ENCODE results near the gene LRRC57. TPM values are rescaled to one million over a fixed set of nuclear protein-coding genes. Genes with fewer than 3 reads are reported as not detected.
A peak's percentile ranks its signal among the peaks of the same experiment; 100 is the strongest.

Gene LRRC57
- total and polyA plus RNA-seq, 5 experiments from 2014 or later = 3.3 to 18.4 (median 6.4) TPM

- Mint-ChIP-seq H3K36me3 (peaks cover 0 to 29% (median 6%) of the 10 kb centered on the region in 3 donors), H3K4me1 (peaks cover 25 to 57% (median 49%) of the 10 kb centered on the region in 4 donors), H3K27me3 (no peaks in the 10 kb centered on the region), H3K9me3 (no peaks in the 10 kb centered on the region), H3K27ac (peak overlapping the region; percentile 75 to 99 (median 98)), H3K4me3 (peak overlapping the region; percentile 92 to 99 (median 95))
- ATAC-seq = peak in 1 of 2 donors; percentile 6
- POLR2A ChIA-PET = interaction anchor here (0.6 to 4.0 kb wide), 9 partner anchors 26 to 66 kb away, joined by 3 to 25 read pairs (median 7); partner anchors contain the start of genes STARD9 and ZNF106
- peak in 1 of 10 donors; percentile 36 for DNase-seq
Measured at GRCh38 chr15:42547918-42548248, 710 bp downstream of the LRRC57 start.

DNA sequence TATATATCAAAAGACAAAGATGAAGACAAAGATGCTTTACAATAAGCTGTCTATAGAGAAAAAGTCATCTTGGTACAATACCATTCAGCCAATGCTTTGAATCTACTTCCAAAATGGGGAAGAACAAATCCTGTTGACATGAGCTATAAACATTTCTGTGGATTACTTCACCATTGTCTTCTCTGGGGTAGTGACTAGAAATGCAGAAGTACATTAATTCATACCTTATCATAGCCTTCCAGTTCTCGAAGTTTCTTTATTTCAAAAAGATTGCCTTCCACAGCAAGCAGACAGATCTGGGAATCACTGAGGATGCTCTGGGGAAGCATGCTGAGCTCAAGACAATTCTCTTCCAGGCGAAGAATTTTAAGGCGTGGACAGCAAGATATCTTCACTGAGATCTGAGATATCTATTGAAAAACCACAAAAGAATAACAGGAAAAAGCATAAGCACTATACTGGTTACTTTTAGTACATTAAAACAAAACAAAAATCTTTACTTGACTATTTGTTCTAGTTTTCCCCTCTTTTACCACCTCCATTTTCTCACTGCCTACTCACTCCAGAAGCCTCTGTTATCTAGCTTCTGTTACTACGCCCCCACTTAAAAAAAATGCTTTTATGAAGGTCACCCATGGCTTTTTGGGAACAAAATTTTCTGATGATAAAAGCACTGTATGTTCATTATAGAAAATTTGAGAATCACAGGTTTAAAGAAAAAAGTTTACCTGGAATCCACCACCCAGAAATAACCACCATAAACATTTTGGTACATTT, 3.6 kb downstream of the LRRC57 start:
- Mint-ChIP-seq H3K27ac (peak overlapping the region in 5 of 10 donors; percentile 3 to 75 (median 40)), H3K27me3 (no peaks in the 10 kb centered on the region), H3K36me3 (peaks cover 0 to 43% (median 6%) of the 10 kb centered on the region in 3 donors), H3K4me3 (no peak overlapping the region), H3K4me1 (peaks cover 25 to 41% (median 37%) of the 10 kb centered on the region in 4 donors), H3K9me3 (no peaks in the 10 kb centered on the region)
- POLR2A ChIA-PET = no interaction called here
- ATAC-seq (no peak), DNase-seq (no peak)

DNA sequence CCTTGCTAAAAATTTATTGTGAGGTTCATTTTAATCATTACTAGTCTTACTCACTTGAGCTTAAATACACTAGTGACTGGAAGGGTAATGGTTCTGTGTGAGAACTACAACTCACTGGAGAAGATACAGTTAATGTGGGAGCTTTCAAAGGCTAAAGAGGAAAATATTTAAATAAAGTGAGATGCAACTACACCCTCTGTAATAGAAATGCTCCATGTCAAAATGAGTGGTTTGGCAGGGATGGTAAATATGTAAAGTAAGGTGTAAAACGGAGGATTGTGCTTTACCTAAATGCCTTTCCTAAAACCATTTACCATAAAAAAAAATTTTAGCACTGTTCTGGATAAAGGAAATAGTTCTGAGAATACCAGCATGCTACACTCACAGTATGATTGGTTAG, 15.3 kb downstream of the LRRC57 start:
- no peaks in the 10 kb centered on the region for H3K4me1 Mint-ChIP-seq
- no peak overlapping the region for H3K4me3 Mint-ChIP-seq
- peak overlapping the region in 1 of 10 donors; percentile 53 for H3K27ac Mint-ChIP-seq
- H3K27me3 Mint-ChIP-seq = no peaks in the 10 kb centered on the region
- no peaks in the 10 kb centered on the region for H3K9me3 Mint-ChIP-seq
- POLR2A ChIA-PET = interaction anchor here (1.1 kb wide), 1 partner anchor 48 kb away, joined by 4 read pairs; no protein-coding TSS in a partner anchor
- DNase-seq (no peak), ATAC-seq (no peak)
- H3K36me3 Mint-ChIP-seq = peaks cover 0 to 49% (median 4%) of the 10 kb centered on the region in 3 donors

DNA sequence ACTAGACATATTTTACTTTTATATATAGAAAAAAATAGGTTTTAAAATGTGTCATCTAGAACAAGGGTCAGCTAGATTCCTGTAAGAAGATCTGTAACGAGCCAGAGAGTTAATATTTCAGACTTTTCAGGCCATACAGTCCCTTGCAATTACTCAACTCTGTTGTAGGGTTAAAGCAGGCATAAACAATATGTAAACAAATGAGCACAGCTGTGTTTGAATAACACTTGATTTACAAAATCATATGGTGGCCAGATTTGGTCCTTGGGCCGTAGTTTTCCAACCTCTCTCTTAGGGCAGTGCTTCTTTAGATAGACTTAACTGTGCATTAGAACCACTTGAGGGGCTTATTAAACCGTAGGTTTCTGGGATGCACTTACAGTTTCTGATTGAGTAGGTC, 19.6 kb downstream of the LRRC57 start:
- POLR2A ChIA-PET = no interaction called here
- no peak for DNase-seq
- Mint-ChIP-seq H3K4me1 (peaks cover 0 to 2% (median 0%) of the 10 kb centered on the region in 4 donors), H3K4me3 (no peak overlapping the region), H3K27ac (no peak overlapping the region), H3K36me3 (peaks cover 0 to 52% (median 13%) of the 10 kb centered on the region in 3 donors), H3K27me3 (no peaks in the 10 kb centered on the region), H3K9me3 (no peaks in the 10 kb centered on the region)
- no peak for ATAC-seq

GRCh38 chr15:42523331-42523730, 25.3 kb downstream of the LRRC57 start:
- POLR2A ChIA-PET = no interaction called here
- Mint-ChIP-seq H3K4me3 (no peak overlapping the region), H3K27me3 (no peaks in the 10 kb centered on the region), H3K36me3 (peaks cover 0 to 58% (median 12%) of the 10 kb centered on the region in 3 donors), H3K27ac (no peak overlapping the region), H3K4me1 (peaks cover 0 to 3% (median 0%) of the 10 kb centered on the region in 4 donors), H3K9me3 (no peaks in the 10 kb centered on the region)
- no peak for ATAC-seq
- DNase-seq = no peak

GRCh38 chr15:42511007-42511391, 37.6 kb downstream of the LRRC57 start:
- Mint-ChIP-seq H3K9me3 (no peaks in the 10 kb centered on the region), H3K27ac (no peak overlapping the region), H3K4me1 (peaks cover 0 to 13% (median 7%) of the 10 kb centered on the region in 4 donors), H3K36me3 (peaks cover 0 to 64% (median 12%) of the 10 kb centered on the region in 3 donors), H3K27me3 (no peaks in the 10 kb centered on the region), H3K4me3 (no peak overlapping the region)
- DNase-seq = no peak
- POLR2A ChIA-PET = no interaction called here
- ATAC-seq = no peak

GRCh38 chr15:42510258-42511006, 38.2 kb downstream of the LRRC57 start:
- Mint-ChIP-seq H3K4me1 (peaks cover 0 to 13% (median 7%) of the 10 kb centered on the region in 4 donors), H3K36me3 (peaks cover 0 to 59% (median 8%) of the 10 kb centered on the region in 3 donors), H3K9me3 (no peaks in the 10 kb centered on the region), H3K27me3 (no peaks in the 10 kb centered on the region), H3K27ac (peak overlapping the region in 2 of 10 donors; percentile 8 to 33), H3K4me3 (no peak overlapping the region)
- no peak for DNase-seq
- no peak for ATAC-seq
- POLR2A ChIA-PET = no interaction called here

- POLR2A ChIA-PET = interaction anchor here (0.6 kb wide), 1 partner anchor 33 kb away, joined by 3 read pairs; no protein-coding TSS in a partner anchor
- no peak for ATAC-seq
- no peaks in the 10 kb centered on the region for H3K27me3 Mint-ChIP-seq
- H3K9me3 Mint-ChIP-seq = no peaks in the 10 kb centered on the region
- DNase-seq = no peak
- peak overlapping the region in 2 of 10 donors; percentile 8 to 26 for H3K27ac Mint-ChIP-seq
- peaks cover 0 to 28% (median 10%) of the 10 kb centered on the region in 4 donors for H3K4me1 Mint-ChIP-seq
- peaks cover 0 to 48% (median 6%) of the 10 kb centered on the region in 3 donors for H3K36me3 Mint-ChIP-seq
- no peak overlapping the region for H3K4me3 Mint-ChIP-seq
Measured at GRCh38 chr15:42508263-42508690, 40.3 kb downstream of the LRRC57 start.

DNA sequence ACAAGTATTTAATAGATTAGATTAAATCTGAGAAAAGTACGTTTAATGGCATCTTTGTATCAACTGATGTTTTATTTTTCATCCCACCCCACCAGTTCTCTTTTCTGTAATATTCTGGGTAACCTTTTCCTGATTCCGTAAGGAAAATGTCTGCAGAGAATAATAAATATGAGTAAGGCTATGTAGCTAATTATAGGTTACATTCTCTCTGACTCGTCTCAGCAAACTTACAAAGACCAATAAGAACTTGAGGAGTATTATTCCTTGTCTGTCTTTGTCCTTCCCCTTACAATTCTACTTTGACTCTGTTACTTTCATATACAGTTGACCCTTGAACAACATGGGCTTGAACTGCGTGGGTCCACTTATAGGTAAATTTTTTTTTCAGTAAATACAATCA, 41.1 kb downstream of the LRRC57 start:
- DNase-seq (no peak), ATAC-seq (no peak)
- H3K9me3 Mint-ChIP-seq = no peaks in the 10 kb centered on the region
- H3K4me3 Mint-ChIP-seq = no peak overlapping the region
- peaks cover 0 to 41% (median 2%) of the 10 kb centered on the region in 3 donors for H3K36me3 Mint-ChIP-seq
- no peaks in the 10 kb centered on the region for H3K27me3 Mint-ChIP-seq
- POLR2A ChIA-PET = no interaction called here
- no peak overlapping the region for H3K27ac Mint-ChIP-seq
- peaks cover 0 to 33% (median 11%) of the 10 kb centered on the region in 4 donors for H3K4me1 Mint-ChIP-seq

DNA sequence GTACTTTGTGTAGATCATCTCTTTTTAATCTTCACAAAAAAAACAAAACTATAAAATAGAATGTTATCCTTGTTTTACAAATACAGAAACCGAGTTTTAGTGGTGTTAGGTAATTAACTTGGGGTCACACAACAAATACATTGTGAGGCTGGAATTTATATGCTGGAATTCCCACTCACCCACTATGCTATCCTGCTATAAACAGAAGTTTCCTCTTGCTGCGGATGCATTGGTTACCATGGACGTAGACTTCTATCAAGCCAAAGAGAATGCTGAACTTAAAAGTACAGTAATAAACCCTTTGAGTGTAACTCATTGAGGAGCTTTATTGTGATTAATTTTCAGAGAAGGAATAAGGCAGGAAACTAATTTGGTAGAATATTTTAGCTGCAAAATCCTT, 44.0 kb downstream of the LRRC57 start:
- no peak overlapping the region for H3K4me3 Mint-ChIP-seq
- POLR2A ChIA-PET = interaction anchor here (0.6 to 1.4 kb wide), 2 partner anchors 8 to 14 kb away, joined by 3 to 6 read pairs; partner anchors contain the start of gene ZNF106

DNA sequence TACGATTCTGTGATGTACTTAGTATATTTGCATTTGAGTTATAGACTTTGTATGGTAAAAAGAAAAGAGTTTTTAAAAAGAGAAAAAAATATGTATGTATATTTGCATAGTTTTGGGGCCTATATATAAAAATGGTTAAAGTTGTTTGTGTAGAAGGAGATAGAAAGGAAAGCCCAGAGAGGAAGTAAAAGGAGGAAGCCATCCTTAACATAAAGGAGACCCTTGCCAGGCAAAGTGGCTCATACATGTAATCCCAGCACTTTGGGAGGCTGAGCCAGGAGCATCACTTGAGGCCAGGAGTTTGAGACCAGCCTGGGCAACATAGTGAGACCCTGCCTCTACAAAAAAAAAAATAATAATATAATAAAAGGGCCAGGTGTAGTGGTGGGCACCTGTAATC, 44.8 kb downstream of the LRRC57 start:
- ATAC-seq (no peak), DNase-seq (no peak)
- Mint-ChIP-seq H3K4me1 (peaks cover 11 to 47% (median 23%) of the 10 kb centered on the region in 4 donors), H3K4me3 (no peak overlapping the region), H3K27ac (peak overlapping the region in 1 of 10 donors; percentile 61), H3K9me3 (no peaks in the 10 kb centered on the region), H3K36me3 (peaks cover 0 to 41% (median 6%) of the 10 kb centered on the region in 3 donors), H3K27me3 (no peaks in the 10 kb centered on the region)
- POLR2A ChIA-PET = interaction anchor here (1.2 kb wide), 1 partner anchor 13 kb away, joined by 4 read pairs; the partner anchor contains the start of gene ZNF106

More for the DNA sequence above, 44.0 kb downstream of the LRRC57 start:
- H3K27me3 Mint-ChIP-seq = no peaks in the 10 kb centered on the region
- peaks cover 13 to 42% (median 21%) of the 10 kb centered on the region in 4 donors for H3K4me1 Mint-ChIP-seq
- H3K9me3 Mint-ChIP-seq = no peaks in the 10 kb centered on the region
- DNase-seq = no peak
- H3K36me3 Mint-ChIP-seq = peaks cover 0 to 36% (median 3%) of the 10 kb centered on the region in 3 donors
- no peak for ATAC-seq
- H3K27ac Mint-ChIP-seq = peak overlapping the region in 2 of 10 donors; percentile 16 to 65

DNA sequence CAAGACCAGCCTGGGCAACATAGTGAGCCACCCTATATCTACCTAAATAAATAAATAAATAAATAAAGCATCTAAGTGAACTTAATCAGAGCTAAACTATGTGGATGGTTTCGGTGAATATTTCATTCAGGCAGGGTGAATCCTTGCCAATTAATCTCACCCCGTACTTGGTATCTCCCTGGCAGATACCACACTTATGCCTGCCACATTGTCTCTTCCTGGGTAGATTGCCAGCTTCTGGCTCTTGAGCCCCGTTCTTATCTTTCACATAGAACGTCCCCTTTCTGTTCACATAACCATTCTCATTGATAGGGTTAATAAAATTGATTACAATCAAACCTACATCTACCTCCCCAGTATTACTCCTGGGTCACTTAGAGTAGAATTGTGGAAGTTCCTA, 46.1 kb downstream of the LRRC57 start:
- no peak for DNase-seq
- no peaks in the 10 kb centered on the region for H3K9me3 Mint-ChIP-seq
- ATAC-seq = no peak
- POLR2A ChIA-PET = interaction anchor here (2.0 kb wide), 1 partner anchor 11 kb away, joined by 7 read pairs; the partner anchor contains the start of gene ZNF106
- H3K4me3 Mint-ChIP-seq = no peak overlapping the region
- H3K27me3 Mint-ChIP-seq = no peaks in the 10 kb centered on the region
- H3K36me3 Mint-ChIP-seq = peaks cover 0 to 31% (median 5%) of the 10 kb centered on the region in 3 donors
- peak overlapping the region in 1 of 10 donors; percentile 38 for H3K27ac Mint-ChIP-seq
- peaks cover 17 to 61% (median 36%) of the 10 kb centered on the region in 4 donors for H3K4me1 Mint-ChIP-seq
